ENCODE measurements around the gene PDLIM5.
"Not testable (repeated sequence)": the region's sequence is repeated elsewhere in the genome, so short reads cannot be mapped to it uniquely, and the experiment has no call there.

Gene PDLIM5

DNA sequence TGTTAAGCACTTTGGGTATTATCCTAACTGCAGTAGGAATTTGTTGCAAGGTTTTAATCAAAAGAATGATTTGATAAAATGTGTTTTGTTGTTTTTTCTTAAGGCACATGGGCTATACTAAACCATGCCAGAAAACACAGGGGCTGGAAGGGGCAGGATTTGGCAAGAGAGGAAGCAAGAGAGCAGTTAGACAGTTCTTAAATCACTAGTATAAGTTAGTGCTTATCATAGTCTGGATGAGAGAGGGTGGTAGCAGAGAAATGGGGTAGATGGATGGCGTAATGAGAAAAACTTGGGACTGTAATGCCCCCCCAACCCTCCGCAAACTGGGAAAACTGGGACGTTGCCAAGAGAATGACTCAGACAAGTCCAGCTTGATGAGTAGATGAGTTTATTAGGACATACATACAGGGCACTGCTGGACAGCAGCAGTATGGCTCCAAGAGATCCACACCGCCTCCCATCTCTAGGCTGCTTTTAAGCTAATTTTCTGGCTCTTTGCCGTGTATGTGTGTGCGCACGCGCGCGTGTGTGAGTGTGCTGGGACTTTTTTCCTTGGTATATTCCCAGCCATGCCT lies 151.5 kb downstream of the PDLIM5 start:
- DNase-seq (ENCODE audit: low spot score): no peak

DNA sequence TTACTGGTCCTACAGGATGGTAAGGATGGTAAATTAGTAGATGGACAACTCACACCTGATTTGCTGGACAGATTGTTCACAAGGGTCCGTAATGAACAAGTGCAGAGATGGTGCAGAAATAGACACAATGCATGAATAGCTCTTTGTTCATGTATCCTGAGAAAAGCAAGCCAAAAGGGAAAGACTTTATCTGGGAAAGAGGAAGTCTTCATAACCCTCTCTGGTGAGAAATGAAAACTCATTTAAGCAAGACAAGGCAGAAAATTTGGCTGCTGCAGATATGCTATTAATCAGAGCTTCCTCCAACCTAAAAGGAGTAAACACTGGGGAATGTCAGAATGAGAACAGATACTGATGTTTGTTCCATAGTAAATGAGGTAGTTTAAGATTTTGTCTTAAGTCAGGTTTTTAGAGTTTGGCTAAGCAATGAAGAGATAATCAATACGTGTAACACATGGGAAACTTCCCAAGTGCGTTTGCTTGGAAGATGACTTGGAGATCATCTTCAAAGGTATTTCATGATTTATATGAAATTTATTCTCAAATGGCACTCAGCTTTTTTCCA lies 153.6 kb downstream of the PDLIM5 start:
- no peak for DNase-seq (ENCODE audit: low spot score)

DNA sequence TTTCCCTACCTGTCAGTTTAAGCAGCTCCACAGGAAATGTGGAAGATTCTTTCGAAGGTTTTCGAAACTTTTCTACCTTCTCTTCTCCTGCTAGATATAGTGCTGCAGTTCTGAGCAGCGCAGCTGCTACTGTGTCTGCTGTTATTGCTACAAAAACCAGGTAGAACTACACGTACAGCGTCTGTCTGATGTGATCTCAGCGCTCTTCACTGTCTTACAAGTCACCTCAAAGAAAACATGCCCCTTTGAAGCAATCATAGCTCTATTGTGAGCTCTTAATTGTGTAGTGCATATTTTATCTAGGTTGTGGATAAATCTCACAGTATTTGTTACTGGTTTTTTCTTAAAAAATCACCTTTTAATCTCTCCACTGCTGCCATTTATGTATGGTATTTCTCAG lies 158.4 kb downstream of the PDLIM5 start:
- no peak for DNase-seq (ENCODE audit: low spot score)

DNA sequence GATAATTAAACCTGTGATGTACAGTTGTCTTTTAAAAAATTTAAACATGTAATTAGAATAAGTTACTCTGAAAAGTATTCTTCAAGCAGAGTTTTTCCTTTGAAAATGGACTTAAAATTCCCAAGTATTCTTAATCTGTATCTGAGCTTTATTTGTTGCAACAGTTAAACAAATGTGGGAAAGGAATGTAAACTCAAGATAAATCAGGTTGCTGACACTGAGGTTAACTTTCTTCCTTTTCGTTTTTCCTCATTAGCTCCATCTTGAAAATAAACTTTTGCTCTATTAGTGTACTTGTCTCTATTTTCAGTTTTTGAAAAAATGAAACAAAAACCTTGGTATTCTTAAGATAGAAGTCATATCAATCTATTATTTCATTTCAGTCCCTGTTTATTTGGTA lies 161.5 kb downstream of the PDLIM5 start:
- DNase-seq (ENCODE audit: low spot score): no peak

GRCh38 chr4:94615451-94615850 lies 163.7 kb downstream of the PDLIM5 start:
- no peak for DNase-seq (ENCODE audit: low spot score)

DNA sequence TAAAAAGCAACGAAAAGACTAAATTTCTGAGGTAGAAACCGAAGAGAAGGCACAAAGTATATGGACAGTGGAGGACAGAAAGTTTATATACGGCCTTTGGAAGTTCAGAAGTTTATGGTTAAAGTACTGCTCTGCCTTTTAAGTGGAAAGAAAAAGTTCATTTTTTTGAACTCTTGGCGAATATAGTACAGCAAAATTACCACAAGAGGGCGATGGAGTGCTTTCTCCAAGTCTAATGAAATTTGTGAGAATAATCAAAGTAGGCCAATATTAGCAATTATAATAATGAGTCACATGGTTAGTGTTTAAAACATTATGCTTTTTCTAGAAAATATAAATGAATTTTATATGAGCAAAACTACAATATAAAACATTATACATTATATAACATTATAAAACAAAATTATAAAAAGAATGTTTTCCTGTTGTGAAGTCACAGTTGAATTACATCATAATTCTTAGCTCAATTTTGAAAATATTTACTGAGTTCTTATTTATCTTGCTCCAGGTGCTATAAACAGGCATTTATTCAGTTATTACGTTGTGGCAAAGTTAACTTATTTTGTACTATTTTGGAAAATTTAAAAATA lies 169.8 kb downstream of the PDLIM5 start:
- peak; percentile 57 for DNase-seq (ENCODE audit: low spot score)

- DNase-seq (ENCODE audit: low spot score): peak; percentile 5
These were observed 171.6 kb downstream of the PDLIM5 start for GRCh38 chr4:94623126-94623911.

GRCh38 chr4:94626942-94627341 lies 175.2 kb downstream of the PDLIM5 start:
- DNase-seq (ENCODE audit: low spot score): no peak

- DNase-seq (ENCODE audit: low spot score): not testable (repeated sequence)
These were observed 177.3 kb downstream of the PDLIM5 start for GRCh38 chr4:94629058-94629457.

DNA sequence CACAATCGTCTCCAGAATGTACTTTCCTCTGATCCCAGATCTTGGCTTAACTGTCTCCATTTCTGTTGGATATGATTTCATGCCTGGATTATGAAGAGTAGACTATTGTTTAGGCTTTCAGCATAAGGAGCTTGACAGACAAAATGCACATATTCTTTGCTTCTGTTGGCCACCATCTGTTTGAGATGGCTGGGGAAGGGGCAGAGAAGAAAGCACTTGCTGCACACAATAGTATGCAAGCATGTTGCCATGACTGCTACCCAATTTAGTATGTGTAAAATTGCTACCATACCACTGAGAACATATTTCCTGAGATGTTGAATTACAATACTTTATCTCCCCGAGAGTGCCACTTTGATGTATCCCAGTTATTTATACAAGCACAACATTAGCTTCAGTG lies 178.1 kb downstream of the PDLIM5 start:
- DNase-seq (ENCODE audit: low spot score): no peak

GRCh38 chr4:94634271-94634670 lies 182.5 kb downstream of the PDLIM5 start:
- DNase-seq (ENCODE audit: low spot score): no peak

- no peak for DNase-seq (ENCODE audit: low spot score)
These were observed 183.4 kb downstream of the PDLIM5 start for GRCh38 chr4:94635177-94635576.

DNA sequence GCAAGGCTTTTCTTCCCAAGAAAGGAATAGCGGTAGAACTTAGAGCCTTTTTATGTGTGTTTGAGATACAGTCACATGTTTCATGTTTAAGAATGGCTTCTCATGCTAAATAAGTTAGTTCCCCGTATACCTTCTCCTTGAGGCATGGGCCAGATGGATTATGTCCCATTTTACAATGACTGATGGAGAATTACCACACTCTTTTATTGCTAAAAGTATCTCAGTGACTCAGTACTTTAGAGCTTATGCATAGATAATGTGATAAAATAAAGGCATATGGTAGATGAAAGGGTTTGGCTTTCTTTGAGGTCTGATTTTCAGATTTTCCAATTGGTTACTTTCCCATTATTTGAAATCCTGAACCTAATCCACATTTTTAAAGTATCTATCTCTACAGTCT lies 184.3 kb downstream of the PDLIM5 start:
- no peak for DNase-seq (ENCODE audit: low spot score)

DNA sequence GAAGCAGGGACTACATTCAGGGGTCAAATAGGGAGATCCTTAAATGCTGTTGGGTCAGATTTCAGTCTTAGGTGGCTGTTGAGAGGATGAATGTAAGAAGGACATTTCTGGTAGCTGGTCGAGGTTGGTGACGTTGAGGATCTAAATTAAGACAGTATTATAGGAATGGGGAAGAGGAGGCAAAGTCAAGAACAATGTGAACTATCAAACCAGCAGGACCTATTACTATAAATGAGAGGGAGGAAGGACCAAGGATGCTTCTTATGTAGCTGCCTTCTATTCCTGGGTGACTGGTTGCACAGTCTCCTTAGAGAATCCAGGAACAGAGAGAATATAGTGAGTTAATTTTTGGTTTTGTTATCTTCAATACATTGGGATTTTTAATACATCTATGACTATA lies 187.6 kb downstream of the PDLIM5 start:
- DNase-seq (ENCODE audit: low spot score): no peak

GRCh38 chr4:94640151-94640550 lies 188.4 kb downstream of the PDLIM5 start:
- DNase-seq (ENCODE audit: low spot score): no peak

DNA sequence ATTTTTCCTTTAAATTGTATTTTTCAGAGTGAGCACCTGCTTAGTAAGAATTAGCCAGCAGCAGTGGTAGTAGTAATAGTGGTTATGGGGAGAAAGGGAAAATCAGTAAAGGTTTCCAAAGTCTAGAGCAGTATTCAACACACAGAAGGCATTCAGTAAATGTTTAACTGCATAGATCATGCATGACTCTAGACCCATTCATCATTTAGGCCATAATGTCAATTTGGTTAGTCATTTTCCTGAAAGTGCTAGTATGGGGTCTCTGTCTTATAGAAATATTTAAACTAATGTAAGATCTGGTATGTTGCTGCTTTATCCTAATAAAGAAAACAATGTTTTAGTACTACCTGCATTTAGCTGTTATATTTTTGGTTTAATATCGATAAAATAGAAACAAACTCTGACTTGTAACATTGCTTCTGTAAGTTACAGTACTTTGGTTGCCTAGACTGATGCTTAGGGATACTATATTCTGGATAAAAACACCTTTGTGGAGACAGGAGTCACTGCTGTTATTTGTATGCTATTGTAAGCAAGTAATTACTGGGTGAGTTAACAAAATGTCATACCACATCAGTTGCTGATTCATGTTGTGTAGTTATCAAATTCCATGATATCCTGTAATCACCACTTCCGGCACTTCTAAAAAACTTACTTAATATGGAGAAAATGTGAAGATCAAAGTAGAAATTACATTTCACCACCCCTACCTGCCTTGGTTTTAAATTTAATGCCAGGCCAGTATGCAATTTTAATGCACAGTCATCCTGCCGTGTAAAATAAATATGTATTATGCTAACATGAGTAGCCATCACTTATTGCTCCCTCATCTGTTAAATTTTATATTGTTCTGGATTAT lies 190.2 kb downstream of the PDLIM5 start:
- no peak for DNase-seq (ENCODE audit: low spot score)

DNA sequence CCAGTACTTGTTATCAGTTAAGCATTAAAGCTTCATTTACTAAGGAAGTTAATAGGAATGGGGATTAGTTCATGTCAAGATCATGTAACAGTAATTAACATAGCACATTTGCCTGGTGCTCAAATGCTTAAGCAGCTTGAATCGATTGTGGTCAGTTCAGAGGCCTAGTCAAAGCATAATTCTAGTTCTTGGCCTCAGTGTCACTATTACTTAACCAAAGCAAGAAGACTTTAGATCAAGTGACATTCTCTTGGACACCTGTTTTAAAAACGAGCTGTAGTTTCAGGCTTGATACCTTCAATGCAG lies 190.8 kb downstream of the PDLIM5 start:
- DNase-seq (ENCODE audit: low spot score): no peak

DNA sequence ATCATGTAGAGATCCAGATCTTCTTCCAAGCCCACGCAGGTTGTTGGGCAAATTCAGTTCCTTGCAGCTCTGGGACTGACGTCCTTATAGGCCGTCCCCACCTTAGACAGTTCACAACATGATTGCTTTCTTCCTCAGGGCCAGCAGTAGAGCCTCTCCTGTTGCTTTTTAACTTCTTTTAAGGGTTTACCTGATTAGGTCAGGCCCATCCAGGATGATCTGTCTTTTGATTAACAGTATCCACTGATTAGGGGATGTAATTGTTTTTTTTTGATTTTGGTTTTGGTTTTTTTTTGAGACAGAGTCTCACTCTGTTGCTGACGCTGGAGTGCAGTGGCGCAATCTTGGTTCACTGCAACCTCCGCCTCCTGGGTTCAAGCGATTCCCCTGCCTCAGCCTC lies 197.0 kb downstream of the PDLIM5 start:
- no peak for DNase-seq (ENCODE audit: low spot score)

GRCh38 chr4:94649381-94650133 lies 197.8 kb downstream of the PDLIM5 start:
- no peak for DNase-seq (ENCODE audit: low spot score)

- no peak for DNase-seq (ENCODE audit: low spot score)
These were observed 198.4 kb downstream of the PDLIM5 start for GRCh38 chr4:94650134-94650495.

GRCh38 chr4:94650690-94651089 lies 198.9 kb downstream of the PDLIM5 start:
- no peak for DNase-seq (ENCODE audit: low spot score)

Measured in pons (tissue), 1 donor.